GM18508 (cell line): ENCODE results near the gene GTF2I.
A peak's percentile ranks its signal among the peaks of the same experiment; 100 is the strongest.
"Not testable (repeated sequence)": the region's sequence is repeated elsewhere in the genome, so short reads cannot be mapped to it uniquely, and the experiment has no call there.

Experiments used
- ATAC-seq: cut with Tn5 transposase; IDR thresholded peaks from one replicate; pipeline ENCODE4 v1.9.1; 2021; ENCODE audit warnings: moderate number of reproducible peaks; ENCODE audit not compliant: insufficient read depth, unreplicated experiment

Gene GTF2I

DNA sequence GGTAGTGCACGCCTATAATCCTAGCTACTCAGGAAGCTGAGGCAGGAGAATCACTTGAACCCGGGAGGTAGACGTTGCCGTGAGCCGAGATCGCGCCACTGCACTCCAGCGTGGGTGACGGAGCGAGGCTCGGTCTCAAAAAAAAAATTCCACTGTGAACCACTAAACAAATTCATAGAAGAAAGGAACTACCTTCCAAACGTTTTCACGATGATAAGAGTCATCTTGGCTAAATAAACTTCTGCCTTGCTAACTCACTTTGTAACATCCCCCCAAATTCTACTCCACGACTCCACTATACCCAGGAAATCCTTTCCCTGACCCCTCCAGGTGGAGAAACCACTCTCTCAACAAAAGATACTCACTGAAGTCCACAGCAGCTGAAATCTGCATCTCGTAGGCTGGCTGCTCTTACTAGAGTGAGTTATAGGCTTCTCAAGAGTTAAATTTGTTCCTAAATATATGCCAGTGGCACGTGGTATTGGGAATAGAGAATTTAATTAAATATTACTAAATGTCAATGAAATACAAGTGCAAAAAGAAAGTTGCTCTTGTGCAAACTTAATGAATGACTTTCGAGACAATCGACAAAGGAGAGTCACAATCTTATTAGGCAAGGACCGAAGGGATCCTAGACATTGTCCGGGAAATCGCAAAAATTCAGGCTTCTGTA lies 1.6 kb upstream of the GTF2I start:
- no peak for ATAC-seq

- no peak for ATAC-seq
These were observed 1.1 kb upstream of the GTF2I start for GRCh38 chr7:74656441-74656836.

- ATAC-seq, result peak; percentile 34
These were observed 454 bp upstream of the GTF2I start for GRCh38 chr7:74656837-74657691.

GRCh38 chr7:74658178-74659004 lies 873 bp downstream of the GTF2I start:
- no peak for ATAC-seq

GRCh38 chr7:74660202-74660601 lies 2.7 kb downstream of the GTF2I start:
- not testable (repeated sequence) for ATAC-seq

GRCh38 chr7:74661836-74662794 lies 4.6 kb downstream of the GTF2I start:
- not testable (repeated sequence) for ATAC-seq

GRCh38 chr7:74665296-74665938 lies 7.9 kb downstream of the GTF2I start:
- ATAC-seq, result no peak

DNA sequence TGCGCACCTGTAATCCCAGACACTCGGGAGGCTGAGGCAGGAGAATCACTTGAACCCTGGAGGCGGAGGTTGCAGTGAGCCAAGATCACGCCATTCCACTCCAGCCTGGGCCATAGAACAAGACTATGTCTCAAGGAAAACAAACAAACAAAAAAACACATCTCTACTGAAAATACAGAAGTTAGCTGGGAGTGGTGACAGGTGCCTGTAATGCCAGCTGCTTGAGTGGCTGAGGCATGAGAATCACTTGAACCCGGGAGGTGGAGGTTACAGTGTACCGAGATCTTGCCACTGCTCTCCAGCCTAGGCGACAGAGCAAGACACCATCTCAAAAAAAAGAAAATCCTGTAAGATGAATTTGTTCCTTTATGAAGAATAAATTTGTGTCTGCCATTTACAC lies 9.5 kb downstream of the GTF2I start:
- ATAC-seq, result not testable (repeated sequence)

GRCh38 chr7:74667520-74667919 lies 10.0 kb downstream of the GTF2I start:
- ATAC-seq, result not testable (repeated sequence)

- no peak for ATAC-seq
These were observed 14.1 kb downstream of the GTF2I start for GRCh38 chr7:74671602-74672001.

DNA sequence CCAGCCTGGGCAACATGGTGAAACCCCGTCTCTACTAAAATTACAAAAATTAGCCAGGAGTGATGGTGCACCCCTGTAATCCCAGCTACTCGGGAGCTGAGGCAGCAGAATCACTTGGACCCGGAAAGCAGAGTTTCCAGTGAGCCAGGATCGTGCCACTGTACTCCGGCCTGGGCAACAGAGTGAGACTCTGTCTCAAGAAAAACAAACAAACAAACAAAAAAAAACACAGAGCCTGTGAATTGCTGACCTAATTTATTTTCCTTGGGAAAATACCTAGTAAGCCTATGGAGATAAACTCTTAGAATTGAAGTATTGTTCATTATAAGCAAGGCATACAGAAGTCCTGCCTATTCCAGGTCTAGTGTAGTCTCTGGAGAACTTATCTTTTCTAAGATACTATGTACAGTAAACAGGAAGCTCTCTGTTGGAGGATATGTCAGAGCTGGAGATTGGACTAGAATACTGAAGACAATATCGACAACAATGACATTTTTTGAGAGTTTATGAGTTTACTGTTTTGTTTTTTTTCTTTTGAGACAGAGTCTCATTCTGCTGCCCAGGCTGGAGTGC lies 14.9 kb downstream of the GTF2I start:
- no peak for ATAC-seq

DNA sequence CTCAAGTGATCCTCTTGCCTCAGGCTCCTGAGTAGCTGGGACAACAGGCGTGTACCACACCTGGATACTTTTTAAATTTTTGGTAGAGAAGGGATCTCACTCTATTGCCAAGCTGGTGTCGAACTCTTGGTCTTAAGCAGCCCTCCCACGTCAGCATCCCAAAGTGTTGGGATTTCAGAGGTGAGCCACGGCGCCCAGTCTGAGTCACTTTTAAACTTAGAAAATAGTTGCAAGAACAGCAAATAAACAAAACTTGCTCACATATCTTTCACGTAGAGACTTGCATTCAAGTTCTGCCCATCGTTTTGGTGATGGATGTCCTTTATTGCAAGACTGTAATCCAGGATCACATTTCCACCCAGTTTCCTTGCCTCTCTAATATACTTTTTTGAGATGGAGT lies 16.6 kb downstream of the GTF2I start:
- no peak for ATAC-seq

DNA sequence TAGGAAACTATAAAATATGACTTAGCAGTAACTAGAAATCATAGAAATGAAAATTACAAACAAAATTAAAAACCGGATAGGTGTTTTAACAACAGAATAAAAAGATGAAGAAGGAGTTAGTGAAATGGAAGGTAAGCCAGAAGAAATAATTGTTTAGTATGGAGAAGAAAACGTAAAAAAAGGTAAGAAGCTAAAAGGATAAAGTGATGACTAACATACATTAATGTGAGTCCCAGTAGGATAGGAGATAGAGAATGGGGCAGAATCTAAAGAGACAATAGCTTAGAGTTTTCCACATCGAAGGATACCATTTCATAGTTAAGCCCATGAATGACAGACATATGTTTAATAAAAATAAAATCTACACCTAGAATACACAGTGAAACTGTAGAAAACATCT lies 25.3 kb downstream of the GTF2I start:
- no peak for ATAC-seq

- ATAC-seq, result no peak
These were observed 26.3 kb downstream of the GTF2I start for GRCh38 chr7:74683799-74684198.

DNA sequence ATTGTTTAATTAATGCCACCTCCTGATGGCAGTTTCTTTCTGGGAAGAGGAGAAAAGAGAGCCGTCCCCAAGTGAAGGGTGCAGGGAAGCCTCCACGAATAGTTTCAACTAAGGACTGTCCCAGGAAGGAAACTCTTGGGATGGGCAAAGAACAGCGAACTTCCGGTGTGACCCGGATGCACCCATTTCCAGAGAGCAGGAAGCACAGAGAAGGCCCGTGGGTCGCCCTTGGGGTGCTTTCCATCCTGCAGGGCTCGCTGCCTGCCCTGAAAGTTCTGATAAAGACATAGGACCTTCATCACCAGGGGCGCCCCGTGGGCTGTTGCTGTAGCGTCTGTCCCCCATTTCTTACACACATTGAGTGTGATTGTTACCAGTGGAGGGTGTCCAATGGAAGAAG lies 27.0 kb downstream of the GTF2I start:
- ATAC-seq, result no peak

DNA sequence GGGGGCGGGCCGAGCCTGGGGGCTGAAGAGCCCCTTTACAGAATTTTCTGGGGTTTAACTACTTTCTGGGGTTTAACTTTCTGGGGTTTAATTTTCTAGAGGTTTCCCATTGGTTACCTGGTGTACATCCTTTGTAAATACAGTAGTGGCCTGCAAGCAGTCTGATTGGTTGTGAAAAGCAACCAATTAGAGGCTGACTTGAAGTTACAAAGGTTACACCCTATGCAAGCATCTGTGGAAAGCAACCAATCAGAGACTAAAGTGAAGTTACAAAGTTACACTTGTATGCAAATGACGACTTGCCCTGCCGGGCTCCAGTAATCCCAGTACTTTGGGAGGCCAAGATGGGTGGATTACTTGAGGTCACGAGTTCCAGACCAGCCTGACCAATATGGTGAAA lies 27.4 kb downstream of the GTF2I start:
- no peak for ATAC-seq

GRCh38 chr7:74690474-74690873 lies 33.0 kb downstream of the GTF2I start:
- ATAC-seq, result no peak

DNA sequence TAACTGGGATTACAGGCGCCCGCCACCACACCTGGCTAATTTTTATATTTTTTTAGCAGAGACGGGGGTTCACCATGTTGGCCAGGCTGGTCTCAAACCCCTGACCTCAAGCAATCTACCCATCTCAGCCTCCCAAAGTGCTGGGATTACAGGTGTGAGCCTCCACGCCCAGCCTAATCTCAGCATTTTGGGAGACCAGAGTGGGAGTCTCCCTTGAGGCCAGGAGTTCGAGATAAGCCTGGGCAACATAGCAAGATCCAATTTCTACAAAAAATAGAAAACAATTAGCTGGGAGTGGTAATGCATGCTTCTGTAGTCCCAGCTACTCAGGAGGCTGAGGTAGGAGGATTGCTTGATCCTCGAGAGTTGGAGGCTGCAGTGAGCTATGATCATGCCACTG lies 46.9 kb downstream of the GTF2I start:
- ATAC-seq, result not testable (repeated sequence)

DNA sequence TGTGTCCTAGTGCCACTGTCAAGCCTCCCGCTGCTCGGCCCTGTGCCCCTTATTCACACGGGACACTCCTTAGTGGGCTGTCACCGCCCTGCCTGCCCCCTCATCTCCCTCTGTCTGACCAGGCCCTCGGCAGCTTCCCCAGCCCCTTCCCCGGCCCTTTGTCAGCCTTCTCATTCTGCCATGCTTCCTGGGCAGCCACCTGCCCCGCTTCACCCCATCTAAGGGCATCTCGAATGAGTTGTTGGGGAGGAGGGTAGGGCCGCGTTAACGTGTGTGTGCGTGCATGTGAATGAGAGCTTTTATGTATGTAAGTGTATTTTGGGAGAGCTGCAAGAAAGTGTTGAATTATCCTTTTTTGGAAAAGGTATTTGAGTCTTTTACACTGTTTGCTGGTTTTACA lies 49.7 kb downstream of the GTF2I start:
- no peak for ATAC-seq
